ENCODE data around the gene G6PC3.
"Not testable (repeated sequence)": the region's sequence is repeated elsewhere in the genome, so short reads cannot be mapped to it uniquely, and the experiment has no call there.

G6PC3 gene, protein sequence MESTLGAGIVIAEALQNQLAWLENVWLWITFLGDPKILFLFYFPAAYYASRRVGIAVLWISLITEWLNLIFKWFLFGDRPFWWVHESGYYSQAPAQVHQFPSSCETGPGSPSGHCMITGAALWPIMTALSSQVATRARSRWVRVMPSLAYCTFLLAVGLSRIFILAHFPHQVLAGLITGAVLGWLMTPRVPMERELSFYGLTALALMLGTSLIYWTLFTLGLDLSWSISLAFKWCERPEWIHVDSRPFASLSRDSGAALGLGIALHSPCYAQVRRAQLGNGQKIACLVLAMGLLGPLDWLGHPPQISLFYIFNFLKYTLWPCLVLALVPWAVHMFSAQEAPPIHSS

GRCh38 chr17:44070455-44071197 lies at the start of gene G6PC3:
Gene G6PC3, plus strand, starts transcription at chr17:44070735. Its CDS starts 231 bp downstream, at chr17:44070966.
- DNase-seq: peak; percentile 88

DNA sequence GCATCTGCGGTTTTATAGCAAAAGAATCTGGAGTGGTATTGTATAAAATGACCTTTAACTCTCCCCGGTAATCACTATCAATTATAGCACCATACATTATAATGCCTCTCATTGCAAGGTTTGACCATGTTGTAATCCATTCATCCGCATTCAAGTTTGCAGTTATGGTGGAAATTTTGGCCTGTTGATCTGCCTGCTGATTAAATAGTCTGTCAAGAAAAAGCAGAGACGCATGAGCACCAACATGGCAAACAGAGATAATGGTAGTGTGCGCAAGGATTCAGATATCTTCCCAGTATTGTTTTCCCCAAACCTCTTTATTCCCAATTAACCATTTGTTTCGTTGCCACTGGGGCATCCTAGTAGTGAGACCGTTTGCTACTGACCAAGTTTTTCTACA lies 49.3 kb upstream of the G6PC3 start:
- not testable (repeated sequence) for DNase-seq

DNA sequence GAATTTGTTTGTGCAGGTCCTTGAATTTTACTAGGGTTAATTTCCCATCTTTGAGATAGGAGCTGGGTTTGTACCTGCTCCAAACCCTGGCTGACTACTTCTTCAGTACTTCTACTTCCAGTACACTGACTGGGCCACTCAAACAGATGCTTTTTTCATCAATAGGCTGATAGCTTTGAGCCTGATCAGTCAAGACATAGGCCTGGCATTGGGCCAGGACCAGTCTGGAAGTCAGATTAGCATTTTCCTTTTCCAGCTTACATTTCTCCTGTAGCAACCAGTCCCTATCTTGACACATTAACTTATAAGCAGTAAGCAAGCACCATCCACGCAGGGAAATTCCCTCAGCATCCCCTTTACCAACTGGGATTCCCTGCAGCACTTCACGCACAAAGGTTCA lies 48.3 kb upstream of the G6PC3 start:
- no peak for DNase-seq

GRCh38 chr17:44023545-44024270 lies 46.8 kb upstream of the G6PC3 start:
- DNase-seq: no peak

- no peak for DNase-seq
These were observed 46.3 kb upstream of the G6PC3 start for GRCh38 chr17:44024271-44024663.

DNA sequence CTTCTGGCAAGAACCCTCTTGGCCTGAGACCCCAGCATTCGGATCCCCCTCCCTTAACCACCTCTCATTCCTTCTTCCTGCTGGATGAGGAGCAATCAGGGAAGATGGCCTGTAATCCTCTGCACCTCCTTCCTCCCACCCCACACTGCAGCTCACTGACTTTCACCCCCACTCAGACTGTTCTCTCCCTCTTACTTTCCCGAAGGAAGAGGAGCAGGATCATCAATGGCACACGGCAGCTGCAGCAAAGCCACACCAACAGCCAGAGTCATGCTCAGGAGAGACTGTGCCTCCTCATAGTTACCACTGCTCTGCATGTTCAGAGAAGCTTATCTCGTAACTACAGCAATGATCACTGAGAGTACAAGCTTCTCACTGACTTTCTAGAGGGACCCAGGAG lies 45.7 kb upstream of the G6PC3 start:
- DNase-seq: no peak

- no peak for DNase-seq
These were observed 40.8 kb upstream of the G6PC3 start for GRCh38 chr17:44029736-44030135.

GRCh38 chr17:44030482-44030881 lies 40.1 kb upstream of the G6PC3 start:
- no peak for DNase-seq

DNA sequence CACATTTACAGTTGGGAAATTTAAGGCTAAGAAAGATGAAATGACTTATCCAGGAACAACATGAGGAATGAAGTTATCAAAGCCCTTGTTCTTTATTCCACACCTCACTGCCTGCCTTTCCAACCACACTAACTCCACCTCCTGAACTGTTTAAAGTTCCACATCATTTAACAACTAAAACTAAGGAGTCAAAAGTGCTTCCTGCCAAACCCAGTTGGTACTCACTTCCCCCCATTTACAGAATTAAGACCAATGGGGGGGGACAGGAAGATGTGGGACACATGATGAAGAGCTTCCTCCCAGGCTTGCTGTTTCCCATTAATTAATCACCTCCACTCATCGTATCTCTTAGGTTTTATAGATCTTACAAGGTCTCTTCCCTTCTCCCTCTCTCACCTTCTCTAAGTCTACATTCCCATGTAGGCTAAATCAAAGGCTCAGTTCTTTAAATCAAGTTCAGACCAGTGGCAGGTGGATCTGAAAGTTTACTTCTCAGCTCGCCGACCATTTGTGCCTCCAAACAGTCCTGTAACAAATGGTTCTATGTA lies 36.6 kb upstream of the G6PC3 start:
- DNase-seq: no peak

- DNase-seq: not testable (repeated sequence)
These were observed 35.8 kb upstream of the G6PC3 start for GRCh38 chr17:44034688-44035087.

DNA sequence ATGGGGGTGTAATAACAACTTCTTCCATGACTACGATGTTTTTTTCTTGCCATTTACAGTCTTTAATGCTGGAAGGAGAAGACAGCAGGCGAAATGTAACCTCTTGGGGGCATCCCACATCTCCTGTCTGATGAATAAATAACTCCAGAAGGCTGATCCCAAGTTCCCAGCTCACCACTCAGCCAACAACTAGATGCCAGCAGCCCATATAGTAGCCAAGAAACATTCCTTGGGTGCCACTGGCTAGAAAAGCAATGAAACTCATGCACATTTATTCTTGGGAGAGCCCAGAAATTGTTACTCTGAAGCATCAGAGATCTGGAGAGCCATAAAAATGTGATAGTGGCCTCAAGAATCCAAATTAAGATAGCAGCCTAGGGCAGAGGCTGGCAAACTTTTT lies 33.1 kb upstream of the G6PC3 start:
- no peak for DNase-seq

- no peak for DNase-seq
These were observed 31.9 kb upstream of the G6PC3 start for GRCh38 chr17:44038604-44039011.

- no peak for DNase-seq
These were observed 30.5 kb upstream of the G6PC3 start for GRCh38 chr17:44039829-44040635.

- DNase-seq: no peak
These were observed 27.3 kb upstream of the G6PC3 start for GRCh38 chr17:44043272-44043696.

DNA sequence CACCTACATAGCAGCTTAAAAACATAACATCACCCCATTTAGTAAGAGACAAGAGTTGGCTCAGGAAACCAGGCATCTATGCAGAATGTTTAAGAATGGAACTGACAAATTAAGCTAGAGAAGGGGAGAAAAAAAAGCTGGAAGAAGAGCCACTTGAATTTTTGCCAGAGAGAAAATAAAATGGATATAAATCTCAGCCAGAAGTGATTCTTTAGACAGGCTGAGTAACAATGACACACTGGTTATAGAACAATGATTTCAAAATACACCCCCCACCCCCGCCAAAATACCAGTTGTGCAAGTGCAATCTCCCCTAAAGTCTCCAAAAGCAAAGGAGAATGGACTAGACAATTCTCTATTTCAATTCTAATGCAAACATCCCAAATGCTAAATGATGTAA lies 26.5 kb upstream of the G6PC3 start:
- DNase-seq: no peak

DNA sequence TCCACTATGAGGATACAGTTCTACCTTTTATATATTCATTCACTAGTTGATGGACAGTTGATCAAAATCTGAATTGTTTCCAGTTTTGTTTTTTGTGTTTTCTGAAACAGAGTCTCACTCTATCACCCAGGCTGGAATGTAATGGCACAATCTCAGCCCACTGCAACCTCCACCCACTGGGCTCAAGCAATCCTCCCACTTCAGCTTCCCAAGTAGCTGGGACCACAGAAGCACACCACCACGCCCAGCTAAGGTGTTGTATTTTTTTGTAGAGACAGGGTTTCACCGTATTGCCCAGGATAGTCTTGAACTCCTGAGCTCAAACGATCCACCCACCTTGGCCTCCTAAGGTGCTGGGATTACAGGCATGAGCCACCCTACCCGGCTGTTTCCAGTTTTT lies 25.0 kb upstream of the G6PC3 start:
- no peak for DNase-seq

DNA sequence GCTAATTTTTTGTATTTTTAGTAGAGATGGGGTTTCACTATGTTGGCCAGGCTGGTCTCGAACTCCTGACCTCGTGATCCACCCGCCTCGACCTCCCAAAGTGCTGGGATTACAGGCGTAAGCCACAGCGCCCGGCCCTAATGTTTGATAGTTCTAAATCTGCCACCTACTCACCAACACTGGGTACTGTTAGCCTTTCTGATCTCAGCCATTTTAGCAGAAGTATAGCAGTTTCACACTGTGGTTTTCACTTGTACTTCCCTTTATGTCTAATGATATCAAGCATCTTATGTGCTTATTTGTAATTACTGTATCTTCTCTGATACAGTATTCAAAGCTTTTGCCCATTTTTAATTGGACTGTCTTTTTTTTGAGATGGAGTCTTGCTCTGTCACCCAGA lies 23.6 kb upstream of the G6PC3 start:
- DNase-seq: not testable (repeated sequence)

DNA sequence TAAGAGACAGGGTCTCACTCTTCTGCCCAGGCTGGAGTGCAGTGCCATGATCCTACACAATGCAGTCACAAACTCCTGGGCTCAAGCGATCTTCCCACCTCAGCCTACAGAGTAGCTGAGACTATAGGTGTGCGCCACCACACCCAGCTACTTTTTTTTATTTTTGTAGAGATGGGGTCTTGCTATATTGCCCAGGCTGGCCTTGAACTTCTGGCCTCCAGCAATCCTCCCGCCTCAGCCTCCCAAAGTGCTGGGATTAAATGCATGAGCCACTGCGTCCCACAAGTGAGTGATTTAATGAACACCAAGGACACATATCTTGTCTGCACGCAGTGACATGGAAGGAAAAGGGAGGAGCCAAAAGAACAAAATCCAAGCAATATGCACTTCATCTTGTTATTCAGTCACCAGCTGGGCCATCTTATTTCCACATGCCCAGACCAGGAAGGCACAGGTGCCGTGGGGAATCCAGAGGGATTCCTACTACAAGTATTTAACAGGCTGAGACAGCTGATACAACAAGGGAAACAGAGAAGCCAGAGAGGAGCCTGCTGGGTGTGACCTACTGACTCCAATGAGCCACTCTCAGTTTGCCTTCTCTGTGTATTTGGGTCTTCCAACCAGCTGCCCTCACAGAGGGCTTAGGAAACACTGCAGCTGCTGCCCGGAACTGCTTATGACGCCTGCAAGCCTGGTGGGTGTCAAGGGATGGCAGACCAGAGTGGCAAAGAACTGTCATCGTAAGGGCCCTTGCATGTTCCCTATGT lies 21.1 kb upstream of the G6PC3 start:
- DNase-seq: no peak

DNA sequence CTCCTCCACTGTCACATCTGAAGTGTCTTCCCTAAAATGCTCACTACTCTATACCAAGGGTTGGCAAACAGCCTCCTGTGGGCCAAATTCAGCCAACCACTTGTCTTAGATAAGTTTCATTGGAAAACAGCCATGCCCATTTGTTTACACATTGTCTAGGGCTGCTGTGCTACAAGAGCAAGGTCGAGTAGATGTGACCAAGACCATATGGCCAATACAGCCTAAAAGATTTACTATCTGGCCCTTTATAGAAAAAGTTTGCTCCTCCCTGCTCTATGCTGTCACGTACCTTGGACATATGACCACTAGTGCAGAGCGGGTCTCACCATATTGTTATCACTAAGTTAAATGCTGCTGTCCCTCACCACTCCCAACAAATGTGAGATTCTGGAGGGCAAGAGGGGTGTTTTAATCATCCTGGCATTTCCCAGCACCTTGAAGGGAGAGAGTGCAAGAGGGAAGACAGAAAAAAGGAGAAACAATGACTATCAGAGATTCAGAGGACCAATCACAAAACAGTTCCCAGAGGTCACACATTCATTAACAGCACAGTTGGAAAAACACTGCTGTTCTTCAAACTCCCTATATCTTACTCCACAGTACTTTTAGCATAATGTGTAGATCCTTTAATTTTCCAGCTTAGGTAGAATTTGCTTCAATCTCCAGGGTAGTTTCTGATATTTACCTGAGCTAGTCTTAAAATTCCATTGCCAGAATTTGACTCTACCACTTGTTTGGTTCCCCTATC lies 17.2 kb upstream of the G6PC3 start:
- DNase-seq: no peak

- no peak for DNase-seq
These were observed 11.2 kb upstream of the G6PC3 start for GRCh38 chr17:44059101-44059892.
